ENCODE measurements around the gene TRAPPC6A. TPM values are rescaled to one million over a fixed set of nuclear protein-coding genes. Genes with fewer than 3 reads are reported as not detected.

Gene TRAPPC6A
- total RNA-seq, 1 donor from 2014 or later, result 12.3 TPM

DNA sequence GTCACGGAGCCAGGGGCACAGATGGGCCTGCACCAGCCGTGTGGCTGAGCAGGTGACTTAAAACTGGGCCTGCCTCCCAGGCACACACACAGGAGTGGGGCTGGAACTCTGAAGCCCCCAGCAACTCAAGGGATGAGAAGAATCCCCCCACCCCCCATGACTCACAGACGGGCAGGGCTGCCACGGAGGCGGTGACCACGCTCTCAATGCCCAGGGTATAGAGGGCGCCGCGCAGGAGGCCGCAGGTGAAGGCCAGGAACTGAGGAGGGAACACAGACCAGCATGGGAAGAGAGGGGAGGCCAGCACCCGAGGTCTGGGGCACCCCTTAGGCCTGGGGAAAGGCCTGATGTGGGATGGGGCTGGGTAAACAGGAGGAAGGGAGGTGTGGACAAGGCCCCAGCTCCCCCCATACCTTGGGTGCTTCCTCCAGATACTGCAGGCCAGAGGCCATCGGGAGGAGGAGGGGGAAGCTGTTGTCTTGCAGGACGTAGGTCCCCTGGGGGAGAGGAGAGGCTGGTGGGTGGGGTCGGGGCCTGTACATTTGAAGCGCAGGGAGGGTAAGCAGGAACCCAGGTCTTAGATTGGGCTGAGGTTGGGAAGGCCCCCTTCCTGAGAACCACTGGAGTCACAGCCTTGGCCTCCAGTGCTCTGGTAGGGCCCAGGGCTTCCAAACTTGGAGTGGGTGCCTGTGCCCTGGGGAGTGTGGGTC is 14.1 kb downstream of the TRAPPC6A start:
- no peak for DNase-seq (ENCODE audit: low spot score)

DNA sequence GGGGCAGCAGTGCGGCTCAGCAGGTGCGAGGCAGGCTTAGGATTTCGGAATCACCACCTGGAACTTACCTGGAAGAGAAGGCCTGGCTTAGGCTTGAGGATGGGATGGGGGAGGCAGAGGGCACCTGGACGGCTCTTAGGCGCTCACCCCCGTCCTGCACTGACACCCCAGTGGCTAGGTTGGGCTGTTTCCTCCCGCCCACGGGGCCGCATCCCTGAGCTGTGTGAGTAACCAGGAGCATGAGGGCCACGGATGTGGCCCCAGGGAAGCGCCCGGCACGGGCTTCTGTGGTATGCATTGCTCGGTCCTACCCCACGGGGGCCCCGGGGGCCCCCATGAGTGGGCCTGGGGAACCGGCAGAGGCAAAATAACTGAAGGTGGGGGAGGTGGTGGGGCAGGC is 14.9 kb downstream of the TRAPPC6A start:
- DNase-seq (ENCODE audit: low spot score), result no peak

DNA sequence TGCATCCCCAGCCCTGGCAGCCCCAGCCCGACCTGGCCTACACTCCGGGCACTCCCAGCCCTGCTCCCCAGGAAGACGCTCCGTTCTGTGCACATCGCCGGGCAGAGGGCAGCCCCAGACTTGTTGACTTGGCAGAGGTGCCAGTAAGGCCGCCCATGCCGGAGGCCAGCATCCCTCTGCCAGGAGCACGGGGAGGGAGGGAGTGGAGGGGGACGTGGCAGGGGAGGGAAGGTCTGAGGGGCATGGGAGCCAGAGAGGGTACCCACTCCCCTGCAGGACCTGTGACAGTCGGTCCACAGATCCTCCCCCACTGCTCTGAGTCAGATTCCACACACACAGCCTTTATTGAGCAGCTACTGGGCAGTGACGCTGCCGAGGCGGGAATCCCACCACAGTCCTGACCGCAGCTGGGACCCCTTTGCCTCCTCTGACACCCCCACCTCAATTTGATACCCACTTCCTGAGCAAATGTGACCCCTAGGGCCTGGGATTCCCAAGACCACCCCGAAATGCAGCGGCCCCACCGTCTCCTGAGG is 15.4 kb downstream of the TRAPPC6A start:
- no peak for DNase-seq (ENCODE audit: low spot score)

DNA sequence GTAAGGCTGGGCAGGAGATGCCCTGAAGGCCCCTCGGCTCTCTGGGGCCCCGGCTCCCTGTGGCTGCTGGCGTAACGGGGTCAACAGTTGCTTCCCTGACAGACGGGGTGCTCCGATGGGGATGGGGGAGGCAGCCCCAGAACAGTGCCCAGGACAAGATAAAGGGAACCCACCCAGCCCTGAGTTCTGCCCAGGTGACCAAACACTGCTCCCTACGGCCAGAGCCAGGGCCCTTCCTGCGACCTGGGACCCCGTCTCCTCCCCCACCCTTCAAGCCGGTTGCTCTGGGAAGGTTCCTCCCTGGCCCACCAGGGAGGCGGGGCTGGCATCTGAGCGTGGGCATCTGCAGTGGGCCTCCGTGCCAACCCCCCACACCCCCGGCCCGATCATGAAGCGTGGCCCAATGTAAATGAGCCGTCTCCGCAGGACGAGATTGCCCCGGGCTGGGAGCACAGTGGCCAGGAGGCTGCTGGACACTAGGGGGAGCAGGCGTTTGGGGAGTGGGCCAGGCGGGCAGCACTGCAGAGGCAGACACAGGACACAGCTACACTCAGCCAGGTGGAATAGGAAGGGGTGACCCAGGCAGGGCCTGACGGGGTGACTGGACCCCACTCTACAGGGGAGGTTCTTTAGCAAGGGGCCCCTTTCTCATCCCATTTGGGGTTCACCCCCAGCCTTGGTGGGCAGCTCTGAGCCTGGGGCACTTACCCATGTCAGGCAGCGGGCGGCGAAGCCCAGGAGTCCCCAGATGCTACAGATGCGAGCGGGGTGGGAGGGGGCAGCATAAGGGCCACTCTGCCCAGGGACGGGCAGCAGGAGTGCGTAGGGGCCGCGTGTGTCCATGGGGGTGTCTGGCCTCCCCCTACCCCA is 16.1 kb downstream of the TRAPPC6A start:
- DNase-seq (ENCODE audit: low spot score), result no peak

DNA sequence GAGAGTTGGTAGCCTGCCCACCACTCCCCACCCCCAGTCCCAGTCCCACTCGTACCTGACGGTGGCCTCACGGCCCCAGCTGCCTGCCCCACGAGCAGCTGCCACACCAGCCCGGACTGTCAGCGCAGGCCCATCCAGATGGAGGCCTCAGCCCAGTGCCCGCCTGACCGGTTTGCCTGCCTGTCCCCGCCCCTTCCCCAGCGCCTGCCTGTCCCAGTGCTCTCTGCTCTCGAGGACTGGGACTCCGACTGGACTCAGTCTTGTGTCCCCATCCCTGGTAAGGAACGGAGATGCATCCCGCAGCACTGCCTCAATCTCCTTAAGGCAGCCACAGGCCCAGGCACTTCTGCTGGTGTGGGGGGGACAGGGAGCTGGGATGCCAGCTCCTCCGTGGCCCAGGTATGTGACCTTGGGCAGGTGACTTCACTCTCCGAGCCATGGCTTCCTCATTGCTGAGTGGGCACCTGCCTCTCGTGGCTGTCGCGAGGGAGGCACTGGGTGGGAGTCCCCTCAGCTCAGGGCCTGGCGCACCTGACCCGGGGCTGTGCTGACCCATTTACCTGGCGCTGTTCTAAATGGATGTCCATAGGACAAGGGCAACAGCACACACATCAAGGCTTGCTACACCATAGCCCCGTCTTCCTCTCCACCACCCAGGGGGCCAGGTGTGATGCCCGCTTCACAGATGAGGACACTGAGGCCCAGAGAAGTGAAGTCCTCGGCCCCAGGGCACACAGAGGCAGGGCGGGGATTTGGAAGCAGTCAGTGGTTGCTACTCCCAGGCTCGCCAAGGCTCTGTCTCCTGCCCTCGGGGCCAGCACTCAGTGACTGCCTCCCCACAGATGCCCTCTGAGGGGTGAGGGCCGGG is 16.9 kb downstream of the TRAPPC6A start, which contains the start of gene NKPD1:
Gene NKPD1 (minus strand): TSS at position 113 of the 868 bp plus-strand sequence. CDS start 832 bp downstream, outside the sequence.
- DNase-seq (ENCODE audit: low spot score), result no peak

DNA sequence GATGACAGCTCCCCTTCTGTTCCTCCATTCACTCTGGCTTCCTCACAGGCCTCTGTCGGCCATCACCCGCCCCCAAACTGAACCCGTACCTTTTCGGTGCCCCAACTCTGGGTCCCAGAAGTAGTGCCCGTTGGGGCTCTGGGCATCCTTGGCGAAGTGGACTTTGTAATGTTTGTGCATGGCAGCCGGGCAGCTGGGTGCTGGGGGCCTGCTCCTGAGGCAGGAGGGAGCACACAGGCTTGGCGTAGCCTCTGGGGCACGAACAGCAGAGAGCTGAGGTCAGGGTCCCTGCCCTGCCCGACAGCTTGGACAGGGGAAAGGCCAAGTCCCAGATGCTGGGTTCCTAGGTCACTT is 18.1 kb downstream of the TRAPPC6A start:
- no peak for DNase-seq (ENCODE audit: low spot score)

DNA sequence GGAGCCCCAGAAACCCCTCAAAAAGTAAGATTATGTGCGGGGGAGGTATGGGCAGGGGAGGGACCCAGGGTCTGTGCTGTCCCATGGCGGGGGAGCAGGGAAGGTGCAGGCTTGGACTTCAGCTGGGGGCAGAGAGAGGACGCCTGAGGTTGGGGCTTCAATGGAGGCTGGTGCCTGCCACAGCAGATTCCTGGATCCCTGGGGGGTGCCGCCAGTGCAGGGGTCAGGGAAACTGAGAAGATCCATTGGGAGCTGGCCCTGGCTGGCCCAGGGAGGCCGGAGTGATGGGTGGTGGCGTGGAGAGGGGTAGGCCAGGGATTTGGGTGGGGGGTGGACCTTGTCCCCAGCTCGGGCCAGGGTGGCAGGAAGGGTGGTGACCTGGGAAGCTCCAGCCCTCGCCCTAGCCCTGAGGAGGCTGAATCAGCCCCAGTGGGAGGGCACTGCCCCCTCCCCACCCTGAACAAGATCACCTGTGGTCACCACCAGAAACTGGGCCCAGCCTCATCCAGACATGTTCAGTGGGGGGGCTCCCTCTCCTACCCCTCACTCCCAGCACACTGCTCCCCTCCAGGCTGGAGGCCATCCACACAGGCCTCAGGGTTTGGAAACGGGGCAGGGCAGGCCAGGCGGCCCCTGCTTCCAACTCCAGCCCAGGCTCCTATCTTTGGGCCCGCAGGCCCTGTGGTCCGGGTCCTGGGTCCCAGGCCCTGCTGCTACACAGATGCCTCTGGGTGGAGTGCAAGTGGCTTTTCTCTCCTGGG is 18.6 kb downstream of the TRAPPC6A start:
- no peak for DNase-seq (ENCODE audit: low spot score)

DNA sequence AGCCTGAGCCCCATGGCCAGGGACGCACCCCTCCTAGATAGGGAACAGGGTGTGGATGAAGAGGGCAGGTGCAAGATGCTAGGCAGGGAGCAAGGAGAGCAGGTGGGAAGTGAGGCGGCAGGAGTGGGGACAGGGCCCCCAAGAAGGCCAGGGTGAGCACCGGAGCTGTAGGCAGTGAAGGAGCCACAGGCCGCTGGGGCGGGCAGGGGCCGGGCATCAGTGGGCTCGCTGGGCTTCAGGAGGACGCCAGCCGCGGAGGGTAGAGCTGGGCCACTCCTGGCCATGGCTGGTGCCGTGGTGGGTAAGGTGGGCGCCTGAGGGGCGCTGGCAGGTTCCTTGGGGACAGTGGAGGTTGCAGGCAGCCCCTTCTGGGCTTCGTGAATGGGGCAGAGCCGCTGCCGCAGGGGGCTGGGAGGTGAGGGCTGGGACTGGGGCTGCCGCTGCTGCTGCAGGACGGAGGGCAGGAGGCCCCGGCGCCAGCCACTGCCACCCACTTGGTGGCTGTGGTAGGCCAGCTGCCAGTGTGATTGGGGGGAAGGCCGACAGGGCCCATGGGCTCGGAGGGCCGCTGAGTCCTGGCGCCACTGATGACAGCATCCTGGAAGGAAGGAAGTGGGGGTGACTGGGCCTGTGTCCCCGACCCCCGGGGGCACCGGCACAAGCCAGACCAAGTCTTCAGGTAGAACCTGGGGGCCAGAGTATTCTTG is 19.4 kb downstream of the TRAPPC6A start:
- no peak for DNase-seq (ENCODE audit: low spot score)

DNA sequence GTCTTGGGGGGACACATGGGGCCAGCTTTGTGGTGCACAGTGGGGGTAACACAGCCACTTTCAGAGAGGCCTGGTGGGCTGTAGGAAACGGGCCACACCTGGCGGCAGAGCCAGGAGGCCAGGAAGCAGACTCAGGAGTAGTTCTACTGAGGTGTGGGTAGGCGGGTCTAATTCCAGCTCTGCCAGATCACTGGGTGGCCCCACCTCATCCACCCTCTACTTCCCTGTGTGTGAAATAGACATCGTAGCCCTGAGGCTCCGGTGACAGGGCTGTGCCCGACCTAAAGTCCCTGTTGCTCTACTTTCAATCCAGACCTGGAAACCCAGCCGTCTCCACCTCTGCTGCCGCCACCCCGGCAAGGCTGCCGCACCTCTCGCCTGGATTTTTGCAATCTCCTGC is 21.3 kb downstream of the TRAPPC6A start:
- no peak for DNase-seq (ENCODE audit: low spot score)

DNA sequence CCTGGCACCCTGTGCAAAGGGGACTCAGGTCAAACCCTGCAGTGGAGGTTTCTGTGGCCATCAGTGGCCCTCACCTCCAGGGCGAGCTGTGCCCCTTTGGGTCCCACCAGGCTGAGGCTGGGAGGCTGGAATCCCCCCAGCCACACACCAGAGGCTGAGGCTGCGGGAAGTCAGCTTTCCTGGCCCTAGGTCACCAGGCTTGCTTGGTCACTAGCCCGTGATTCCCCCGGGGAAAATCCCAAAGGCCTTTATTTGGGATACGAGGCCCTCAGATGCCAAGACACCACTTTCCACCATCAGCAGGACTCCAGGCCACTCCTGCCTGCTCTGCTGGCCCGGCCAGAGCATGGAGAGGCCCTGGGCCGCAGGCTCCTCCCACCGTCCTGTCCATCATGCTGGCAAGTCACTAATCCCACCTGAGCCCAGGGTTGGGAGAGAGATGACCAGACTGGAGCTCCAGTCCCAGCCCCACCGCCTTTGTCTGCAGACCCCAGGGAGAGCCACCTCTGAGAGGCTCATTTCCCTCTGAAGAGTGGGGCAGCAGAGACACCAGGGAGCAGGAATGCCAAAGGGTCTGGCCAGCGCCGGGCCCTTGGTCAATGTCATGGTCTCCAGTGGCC is 21.9 kb downstream of the TRAPPC6A start:
- no peak for DNase-seq (ENCODE audit: low spot score)

DNA sequence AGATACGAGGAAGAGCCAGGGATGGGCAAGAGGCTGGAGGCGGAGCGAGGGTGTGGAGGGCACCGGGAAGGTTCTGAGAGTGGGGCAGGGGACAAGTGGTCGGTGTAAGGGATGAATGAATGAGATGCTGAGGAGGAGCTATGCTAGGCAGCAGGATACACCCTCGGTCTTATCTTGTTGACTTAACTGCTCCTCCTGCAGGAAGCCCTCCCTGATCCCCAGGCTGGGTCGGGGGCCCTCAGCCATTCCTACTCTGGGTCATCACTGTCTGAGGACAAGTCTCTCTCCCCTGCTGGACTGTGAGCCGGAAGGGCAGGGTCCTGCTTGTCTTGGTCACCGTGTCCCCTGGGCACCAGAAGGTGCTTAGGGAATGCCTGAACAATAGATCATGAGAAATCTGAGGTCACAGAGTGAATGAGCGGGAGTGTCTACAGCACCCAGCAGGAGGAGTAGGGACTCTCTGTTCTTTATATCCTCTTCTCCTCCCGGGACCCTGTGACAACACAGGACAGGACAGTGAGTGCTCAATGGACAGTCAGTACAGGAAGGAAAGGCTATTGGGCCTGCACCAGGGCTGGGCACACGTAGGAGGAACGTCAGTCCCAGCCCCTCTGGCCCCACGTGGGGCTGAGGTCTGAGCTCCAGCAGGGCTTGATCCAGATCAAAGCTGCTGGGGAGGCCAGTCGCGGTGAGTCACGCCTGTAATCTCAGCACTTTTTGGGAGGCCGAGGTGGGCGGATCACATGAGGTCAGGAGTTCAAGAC is 23.8 kb downstream of the TRAPPC6A start:
- DNase-seq (ENCODE audit: low spot score), result no peak

DNA sequence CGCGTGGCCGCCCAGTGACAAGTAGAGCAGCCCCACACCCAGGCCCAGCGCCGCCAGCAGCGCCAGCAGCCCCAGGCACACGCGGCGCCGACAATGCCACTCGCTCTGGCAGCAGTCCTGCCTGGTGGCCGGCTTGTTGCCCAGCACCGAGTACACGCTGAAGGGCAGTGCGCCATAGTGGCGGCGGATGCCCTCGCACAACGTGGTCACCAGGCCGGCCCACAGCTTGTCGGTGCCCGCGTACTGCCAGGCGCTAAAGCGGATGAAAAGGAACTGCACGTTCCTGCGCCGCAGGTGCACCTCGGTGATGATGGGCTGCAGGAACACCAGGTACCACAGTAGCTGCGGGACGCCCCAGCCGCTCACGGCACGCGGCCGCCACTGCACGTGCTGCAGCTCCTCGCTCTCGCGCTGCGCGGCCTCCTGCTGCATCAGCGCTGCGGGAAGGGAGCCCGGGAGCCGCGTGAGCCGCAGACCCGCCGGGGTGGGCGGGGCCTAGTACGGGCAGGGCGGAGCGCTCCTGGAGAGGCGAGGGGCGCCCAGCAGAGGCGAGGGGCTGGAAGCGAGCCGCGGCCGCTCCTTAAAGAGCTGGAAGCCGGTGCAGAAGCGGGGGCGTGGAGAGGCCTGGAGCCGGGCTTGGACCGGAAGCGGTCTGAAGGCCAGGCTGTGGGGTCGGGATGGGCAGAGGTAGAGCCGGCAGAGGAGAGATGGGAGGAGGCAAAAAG is 24.5 kb downstream of the TRAPPC6A start:
- DNase-seq (ENCODE audit: low spot score), result no peak

DNA sequence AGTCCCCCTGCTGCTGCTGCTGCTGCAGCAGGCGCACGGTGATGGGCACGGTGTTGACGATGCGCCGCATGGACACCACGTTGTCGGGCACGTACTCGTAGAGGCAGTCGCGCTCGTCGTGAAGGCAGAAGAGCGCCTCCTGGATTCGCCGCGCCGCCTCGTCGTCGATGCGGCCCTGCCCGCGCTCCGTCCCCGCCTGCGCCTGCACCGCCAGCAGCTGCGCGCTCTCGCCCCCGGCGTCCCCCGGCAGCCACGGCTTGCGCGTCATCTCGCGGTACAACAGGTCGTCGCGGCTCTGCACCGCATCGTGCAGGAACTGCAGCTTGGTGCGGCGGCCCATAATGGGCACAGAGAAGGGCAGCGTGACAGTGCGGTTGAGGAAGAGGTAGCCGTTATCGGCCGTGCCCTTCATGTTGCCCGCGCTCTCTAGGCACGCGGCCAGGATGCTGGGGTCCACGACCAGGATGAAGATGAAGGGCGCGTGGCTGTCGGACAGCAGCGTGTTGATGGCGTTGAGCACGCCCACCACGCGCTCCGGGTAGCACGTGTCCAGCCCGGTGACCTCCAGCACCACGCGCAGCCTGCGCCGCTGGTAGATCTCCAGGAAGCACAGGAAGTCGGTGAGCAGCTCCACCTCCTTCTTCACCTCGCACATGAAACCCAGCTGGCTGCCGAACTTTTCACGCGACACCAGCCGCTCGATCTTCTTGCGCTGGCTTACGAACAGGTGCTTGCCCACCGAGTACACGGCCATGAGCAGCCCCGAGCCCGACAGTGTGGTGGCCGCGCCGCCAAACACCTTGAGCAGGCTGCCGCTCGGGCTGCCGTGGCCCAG is 25.3 kb downstream of the TRAPPC6A start:
- DNase-seq (ENCODE audit: low spot score), result no peak

DNA sequence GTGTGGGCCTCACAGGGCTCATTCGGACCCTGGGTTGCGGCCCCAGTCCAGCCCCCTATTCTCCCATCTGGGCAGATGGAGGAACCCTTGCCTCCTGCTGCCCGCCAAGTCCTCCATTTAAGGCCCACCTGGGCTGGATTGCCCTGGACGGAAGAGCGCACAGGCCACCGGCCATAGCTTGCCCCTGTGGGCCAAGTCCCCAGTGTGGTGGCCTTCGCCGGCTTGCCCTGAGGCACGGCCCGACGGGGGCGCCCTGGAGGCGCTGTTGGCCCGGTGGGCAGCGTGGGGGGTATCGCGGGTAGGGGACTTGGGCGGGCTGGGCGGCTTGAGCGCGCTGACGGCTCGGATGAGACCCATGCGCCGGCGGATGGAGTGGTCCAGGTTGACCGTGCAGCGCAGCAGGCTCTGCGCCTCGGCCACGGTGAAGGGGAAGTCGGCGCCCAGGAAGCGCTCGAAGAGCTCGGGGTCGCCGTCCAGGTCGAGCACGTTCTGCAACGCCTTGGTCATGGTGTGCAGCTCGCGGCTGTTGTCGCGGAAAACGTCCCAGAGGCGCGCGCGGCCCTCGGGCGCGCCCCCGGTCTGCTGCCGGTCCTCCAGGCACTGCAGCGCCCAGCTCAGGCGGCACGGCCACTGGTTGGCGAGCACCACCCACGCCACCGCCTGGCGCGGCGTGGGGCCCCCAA is 26.1 kb downstream of the TRAPPC6A start:
- DNase-seq (ENCODE audit: low spot score), result no peak

DNA sequence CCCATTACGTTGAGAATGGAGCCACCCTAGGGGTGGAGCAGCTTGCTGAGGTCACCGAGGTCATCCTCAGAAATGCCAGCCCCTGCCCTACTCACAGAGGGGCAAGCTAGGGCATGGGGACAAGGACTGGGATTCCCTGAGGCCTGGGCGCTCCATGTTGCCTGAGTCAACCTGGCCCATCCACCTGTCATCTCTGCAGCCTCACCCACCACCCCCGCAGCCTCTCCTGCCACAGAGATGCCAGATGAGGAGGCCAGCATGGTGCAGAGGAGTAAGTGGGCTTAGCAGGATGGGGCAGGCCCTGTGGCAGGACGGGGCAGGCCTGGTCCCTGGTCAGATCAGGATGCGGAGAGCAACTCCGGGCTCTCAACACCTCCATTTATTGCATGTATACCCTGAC is 26.7 kb downstream of the TRAPPC6A start:
- no peak for DNase-seq (ENCODE audit: low spot score)

DNA sequence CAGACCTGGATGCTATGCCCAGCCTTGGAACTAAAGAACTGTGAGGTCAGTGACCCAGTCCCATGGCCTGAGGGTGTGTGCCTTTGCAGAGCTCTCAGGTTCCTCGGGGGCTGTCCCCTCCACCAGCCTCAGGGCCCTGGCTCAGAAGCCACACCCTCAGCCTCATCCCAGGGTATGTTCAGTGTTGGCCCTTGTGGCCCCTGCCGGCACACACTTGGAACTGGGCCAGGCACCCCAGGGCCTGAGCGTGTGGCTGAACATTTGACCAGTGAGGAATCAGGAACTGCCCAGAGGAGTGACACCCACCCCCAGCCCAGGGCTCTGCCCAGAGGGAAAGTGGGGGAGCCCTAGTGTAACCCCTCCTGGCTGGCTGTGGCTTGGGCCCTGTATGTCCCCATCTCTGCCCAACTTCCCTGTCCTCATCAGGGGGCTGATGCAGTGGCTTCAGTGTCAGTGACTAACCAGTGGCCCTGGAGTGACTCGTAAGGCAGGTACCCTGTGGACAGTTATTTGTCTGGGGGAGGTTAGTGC is 27.2 kb downstream of the TRAPPC6A start:
- DNase-seq (ENCODE audit: low spot score), result no peak

All from mesenteric fat pad (tissue), 1 donor.